ENCODE measurements around the gene HMGCS1.

The HMGCS1 gene

DNA sequence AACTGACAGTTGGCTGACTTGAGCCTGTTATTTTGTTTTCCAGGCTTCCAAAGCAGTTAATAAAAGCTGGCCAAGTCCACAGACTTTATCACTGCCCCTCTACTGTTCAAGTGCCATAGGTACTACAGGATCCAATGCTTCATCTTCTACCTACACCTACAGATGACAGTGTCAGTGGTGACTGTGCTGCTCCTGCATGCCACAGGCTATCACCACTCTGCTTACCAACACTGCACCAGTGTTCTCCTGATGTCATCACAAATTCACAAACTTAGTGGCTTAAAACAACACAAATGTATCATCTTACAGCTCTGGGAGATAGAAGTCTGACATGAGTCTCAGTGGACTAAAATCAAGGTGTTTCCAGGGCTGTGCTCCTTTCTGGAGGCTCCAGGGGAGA is 26.6 kb downstream of the HMGCS1 start:
- no peak for TF ChIP-seq REST (IDR thresholded peaks at IDR 0.05; ENCODE audit: insufficient replicate concordance, low read depth)
- TF ChIP-seq CTCF (IDR thresholded peaks at IDR 0.05; ENCODE audit: insufficient read depth, low read length), result no peak
- TF ChIP-seq SPI1 (IDR thresholded peaks at IDR 0.05; ENCODE audit: borderline replicate concordance, low read depth), result no peak
- TF ChIP-seq POLR2AphosphoS5 (IDR thresholded peaks at IDR 0.05; ENCODE audit: low read depth), result no peak; the same call in 1 of the 2 replicates
- no peak for TF ChIP-seq GABPA (IDR thresholded peaks at IDR 0.05; ENCODE audit: low read depth)
- no peak for DNase-seq (ENCODE audit: low read depth in 1 of 2, low spot score in 1 of 2)
- H3K27ac ChIP-seq (replicated peaks), result no peak overlapping the region
- no peak overlapping the region for H3K4me3 ChIP-seq (replicated peaks; ENCODE audit: insufficient read depth, low read length)
- no peaks in the 10 kb centered on the region for H3K27me3 ChIP-seq (ENCODE audit: insufficient read depth, poor library complexity, severe bottlenecking)

- Histone ChIP-seq H3K27ac (replicated peaks) (no peak overlapping the region), H3K27me3 (ENCODE audit: insufficient read depth, poor library complexity, severe bottlenecking) (no peaks in the 10 kb centered on the region), H3K4me3 (replicated peaks; ENCODE audit: insufficient read depth, low read length) (no peak overlapping the region)
- no peak for TF ChIP-seq SPI1 (IDR thresholded peaks at IDR 0.05; ENCODE audit: borderline replicate concordance, low read depth)
- no peak for TF ChIP-seq POLR2AphosphoS5 (IDR thresholded peaks at IDR 0.05; ENCODE audit: low read depth)
- no peak for TF ChIP-seq REST (IDR thresholded peaks at IDR 0.05; ENCODE audit: insufficient replicate concordance, low read depth)
- no peak for TF ChIP-seq CTCF (IDR thresholded peaks at IDR 0.05; ENCODE audit: insufficient read depth, low read length)
- no peak for TF ChIP-seq GABPA (IDR thresholded peaks at IDR 0.05; ENCODE audit: low read depth)
- no peak for DNase-seq (ENCODE audit: low read depth in 1 of 2, low spot score in 1 of 2)
Measured at GRCh38 chr5:43281840-43282658, 31.2 kb downstream of the HMGCS1 start.

DNA sequence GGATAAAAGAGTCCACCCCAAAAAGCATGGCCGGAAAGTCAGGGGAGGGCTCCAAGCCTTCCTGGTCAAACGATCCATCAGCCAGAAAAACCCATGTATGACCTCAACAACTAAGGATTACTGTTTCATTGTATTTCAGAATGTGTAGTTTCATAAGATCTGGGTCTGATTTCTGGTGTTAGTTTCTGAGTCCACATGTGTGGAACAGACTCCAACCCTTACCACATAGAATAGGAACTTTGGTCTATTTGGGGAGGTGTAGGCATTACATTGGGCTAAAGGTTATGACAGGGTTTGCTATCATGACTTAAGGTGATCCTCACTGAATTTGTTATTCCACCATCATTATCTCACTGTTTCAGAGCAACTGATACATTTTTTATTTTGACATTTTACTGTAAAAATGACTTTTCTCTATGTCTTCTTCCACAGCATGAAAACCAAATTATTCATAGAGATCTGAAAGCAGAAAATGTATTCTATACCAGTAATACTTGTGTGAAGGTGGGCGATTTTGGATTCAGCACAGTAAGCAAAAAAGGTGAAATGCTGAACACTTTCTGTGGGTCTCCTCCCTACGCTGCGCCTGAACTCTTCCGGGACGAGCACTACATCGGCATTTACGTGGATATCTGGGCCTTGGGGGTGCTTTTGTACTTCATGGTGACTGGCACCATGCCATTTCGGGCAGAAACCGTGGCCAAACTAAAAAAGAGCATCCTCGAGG is 33.5 kb downstream of the HMGCS1 start:
- no peak for TF ChIP-seq REST (IDR thresholded peaks at IDR 0.05; ENCODE audit: insufficient replicate concordance, low read depth)
- no peak for TF ChIP-seq GABPA (IDR thresholded peaks at IDR 0.05; ENCODE audit: low read depth)
- no peak for TF ChIP-seq POLR2AphosphoS5 (IDR thresholded peaks at IDR 0.05; ENCODE audit: low read depth)

More for the DNA sequence above, 33.5 kb downstream of the HMGCS1 start:
- no peak for DNase-seq (ENCODE audit: low read depth in 1 of 2, low spot score in 1 of 2)
- no peak overlapping the region for H3K27ac ChIP-seq (replicated peaks)
- no peak overlapping the region for H3K4me3 ChIP-seq (replicated peaks; ENCODE audit: insufficient read depth, low read length)
- H3K27me3 ChIP-seq (ENCODE audit: insufficient read depth, poor library complexity, severe bottlenecking), result no peaks in the 10 kb centered on the region
